ENCODE measurements around the gene MPPED2.

GRCh38 chr11:30365793-30366517, 220.2 kb downstream of the MPPED2 start:
- TF ChIP-seq CTCF (IDR thresholded peaks at IDR 0.05) = no peak
- no peak for TF ChIP-seq POLR2A (IDR thresholded peaks at IDR 0.05)

Data from lower leg skin (tissue), 3 donors.